Camera-type eye (tissue), 1 donor: ENCODE results near the gene SND1. TPM values are rescaled to one million over a fixed set of nuclear protein-coding genes. Genes with fewer than 3 reads are reported as not detected.

Experiments used
- total RNA-seq: library from RNA; depleted of rRNA; stranded (reverse); fragments of >200 nt; gene quantifications from one replicate; pipeline ENCODE4 v1.2.3, GENCODE V29; 2014

Gene SND1
- total RNA-seq = 110 TPM

DNA sequence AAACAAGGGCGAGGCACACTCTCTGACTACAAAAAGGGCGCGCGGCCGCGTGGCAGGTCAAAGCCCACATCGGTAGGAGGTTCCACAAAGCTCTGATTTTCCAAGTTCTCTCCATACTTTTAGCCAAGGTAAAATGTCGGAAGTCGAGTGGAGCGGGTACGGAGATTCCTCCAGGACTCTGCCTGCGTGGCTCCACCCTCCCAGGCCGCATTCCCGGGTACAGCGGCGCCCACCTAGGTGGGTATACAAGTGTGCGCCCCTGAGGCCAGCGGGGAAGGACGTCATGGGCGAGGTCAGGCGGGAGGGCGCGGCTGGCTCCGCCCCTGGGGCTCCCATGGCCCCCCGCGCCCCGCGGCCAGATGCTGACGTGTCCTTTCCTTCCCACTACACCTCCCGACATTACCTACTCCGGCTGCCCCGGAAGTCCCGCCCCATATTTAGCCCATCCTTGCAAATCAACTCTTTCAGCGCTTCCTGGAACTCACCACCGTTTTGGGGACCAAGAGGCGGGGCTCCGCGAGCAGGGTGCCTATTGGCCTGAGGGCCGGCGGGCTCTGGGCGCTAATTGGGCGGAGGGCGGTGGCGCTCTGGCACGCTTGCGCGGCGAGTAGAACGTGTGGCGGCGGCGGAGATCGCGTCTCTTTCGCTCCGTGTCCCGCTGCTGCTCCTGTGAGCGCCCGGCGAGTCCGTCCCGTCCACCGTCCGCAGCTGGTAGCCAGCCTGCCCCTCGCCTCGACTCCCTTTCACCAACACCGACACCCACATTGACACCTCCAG lies at the start of gene SND1:
TSS of gene SND1 (plus strand) at position 639 of the 777 bp plus-strand sequence. CDS start 180 bp downstream, outside the sequence.

DNA sequence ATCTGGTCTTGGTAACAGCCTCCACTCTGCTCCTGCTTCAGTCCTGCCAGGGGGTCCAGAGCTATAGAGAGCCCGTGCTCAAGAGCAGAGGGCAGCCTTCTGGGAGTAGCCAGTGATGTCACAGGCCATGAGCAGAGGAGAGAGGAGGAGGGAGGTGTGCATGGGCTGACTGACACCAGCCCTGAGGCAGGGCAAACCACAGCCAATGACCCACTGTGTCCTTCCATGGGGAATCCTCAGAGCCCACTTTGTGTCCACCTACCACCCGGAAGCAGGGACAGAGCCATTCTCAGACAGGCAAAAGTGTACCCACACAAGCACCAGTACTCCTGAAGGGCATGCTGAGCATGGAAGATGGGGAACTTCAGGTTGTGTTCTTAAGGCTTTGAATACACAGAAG lies 34.0 kb upstream of the SND1 start, which contains the start of gene PAX4:
TSS of gene PAX4 (minus strand) at position 101 of the 400 bp plus-strand sequence. CDS start 2,214 bp downstream, outside the sequence.

DNA sequence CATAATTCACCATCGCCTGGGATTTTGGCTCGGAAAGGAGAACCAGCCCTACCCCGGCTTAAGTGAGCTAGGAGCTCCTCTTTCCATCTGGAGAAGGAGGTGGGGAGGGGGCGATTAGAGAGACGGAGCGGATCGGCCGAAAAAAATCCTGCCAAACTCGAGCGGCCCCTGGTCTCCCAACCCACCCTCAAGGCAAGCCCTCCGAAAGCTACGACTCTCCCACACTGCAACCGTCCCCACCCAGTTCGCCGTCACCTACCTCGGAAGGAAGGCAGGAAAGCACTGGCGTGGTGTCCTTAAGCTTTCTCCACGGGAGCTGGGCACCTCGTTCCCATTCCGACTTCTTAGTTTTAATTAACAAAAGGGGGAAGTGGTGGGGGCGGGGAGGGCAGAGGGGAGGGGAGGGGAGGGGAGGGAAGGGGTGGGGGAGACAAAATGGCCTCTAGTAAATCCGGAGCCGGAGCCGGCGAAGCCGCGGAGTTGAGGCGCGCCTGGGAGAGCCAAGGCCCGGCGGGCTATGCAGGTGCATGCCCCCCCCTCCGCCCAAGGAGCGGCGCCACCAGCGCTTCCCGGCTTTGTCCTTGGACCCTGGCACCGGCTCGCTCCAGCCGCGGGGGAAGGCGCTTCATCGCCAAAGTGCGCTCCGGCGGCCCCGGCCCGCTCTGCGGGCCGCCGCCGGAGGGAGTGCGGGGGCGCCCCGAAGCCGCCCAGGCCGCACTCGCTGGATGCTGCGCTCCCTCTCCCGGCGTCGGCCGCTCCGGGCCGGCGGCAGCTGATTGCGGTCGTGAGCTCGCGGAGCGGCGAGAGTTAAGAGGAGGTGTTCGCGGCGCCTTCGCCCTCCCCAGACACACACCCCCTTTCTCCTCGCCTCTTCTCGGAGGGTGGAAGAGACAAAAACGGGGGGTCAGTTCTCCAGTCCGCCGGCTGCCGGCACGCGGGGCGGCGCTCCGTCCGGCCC lies 378.9 kb downstream of the SND1 start, which contains the start of gene LRRC4:
TSS of gene LRRC4 (minus strand) at position 784 of the 958 bp plus-strand sequence. CDS start 797 bp downstream, outside the sequence.

Other genes starting within 250 kb of the SND1 start
- gene GCC1, start 66.6 kb upstream of the SND1 start, total RNA-seq = 14.6 TPM
- gene ARF5, start 63.8 kb upstream of the SND1 start, total RNA-seq = 135 TPM
- gene FSCN3, start 58.5 kb upstream of the SND1 start, total RNA-seq = 1.2 TPM
- not detected for gene PAX4, start 34.1 kb upstream of the SND1 start, total RNA-seq